IMR-90 (cell line): Measurements from ENCODE around the gene BSDC1. TPM values are rescaled to one million over a fixed set of nuclear protein-coding genes. Genes with fewer than 3 reads are reported as not detected.

ENCODE experiments used
- ATAC-seq: fragments of 200-7000 bp; cut with Tn5 transposase; 2 replicates; pipeline ENCODE4 v1.9.1; 2020; ENCODE audit warnings: low read depth, mild to moderate bottlenecking, moderate library complexity
- BruUV-seq: library from RNA; stranded (reverse); fragments of 400-500 nt; replicated peaks from 2 replicates; lab custom pipeline; 2021; lab: Mats Ljungman, UMichigan
- CTCF ChIA-PET: fragments of 300-600 bp; formaldehyde crosslinking; extraction: SDS; loops from one replicate; lab custom pipeline; 2021; ENCODE audit warnings: antibody characterized with exemption; lab: Yijun Ruan, JAX
- POLR2A ChIA-PET: fragments of 300-600 bp; sonication (Branson Sonifier 250); formaldehyde crosslinking; loops from one replicate; lab custom pipeline; 2022; ENCODE audit warnings: antibody characterized with exemption; ENCODE audit not compliant: unreplicated experiment; lab: Charles Lee
- DNase-seq: peaks from one replicate; pipeline ENCODE4 v3.0.0; 2013
- H2AFZ ChIP-seq: replicated peaks from 2 replicates; pipeline ENCODE3; 2013; ENCODE audit warnings: low read length, mild to moderate bottlenecking; ENCODE audit not compliant: poor library complexity
- H2AK5ac ChIP-seq: 2 replicates; pipeline ENCODE4 v1.6.1; 2013; ENCODE audit warnings: low read depth, low read length, inconsistent platforms
- H2AK9ac ChIP-seq: replicated peaks from 2 replicates; pipeline ENCODE3; 2013; ENCODE audit warnings: mild to moderate bottlenecking, low read depth, low read length, moderate library complexity; ENCODE audit not compliant: poor library complexity
- H2BK120ac ChIP-seq: 2 replicates; pipeline ENCODE4 v1.6.1; 2013; ENCODE audit warnings: low read depth, low read length, inconsistent platforms
- H2BK15ac ChIP-seq: 3 replicates; pipeline ENCODE4 v1.6.1; 2013; ENCODE audit warnings: low read depth, low read length, inconsistent platforms
- H2BK20ac ChIP-seq: 2 replicates; pipeline ENCODE4 v1.6.1; 2013; ENCODE audit warnings: low read depth, mild to moderate bottlenecking, inconsistent platforms, low read length, moderate library complexity
- H2BK5ac ChIP-seq: 2 replicates; pipeline ENCODE4 v1.6.1; 2013; ENCODE audit warnings: mild to moderate bottlenecking, low read depth, low read length, inconsistent platforms; ENCODE audit not compliant: poor library complexity, severe bottlenecking
- H3K14ac ChIP-seq: replicated peaks from 2 replicates; pipeline ENCODE4 v1.6.1; 2013; ENCODE audit warnings: low read depth, low read length, inconsistent platforms
- H3K18ac ChIP-seq: 2 replicates; pipeline ENCODE4 v1.6.1; 2013; ENCODE audit warnings: low read depth, low read length, control low read depth
- H3K23ac ChIP-seq: 2 replicates; pipeline ENCODE4 v1.6.1; 2013; ENCODE audit warnings: low read depth, low read length, inconsistent platforms
- H3K27ac ChIP-seq: 2 replicates; pipeline ENCODE4 v1.5.1; 2013; ENCODE audit warnings: mild to moderate bottlenecking, control low read depth, low read length; ENCODE audit not compliant: insufficient read depth
- H3K27me3 ChIP-seq: 2 replicates; pipeline ENCODE4 v1.6.1; 2013; ENCODE audit warnings: low read length; ENCODE audit not compliant: control insufficient read depth, insufficient read depth
- H3K36me3 ChIP-seq: 2 replicates; pipeline ENCODE4 v1.6.1; 2013; ENCODE audit warnings: low read length, mixed read lengths; ENCODE audit not compliant: control insufficient read depth, insufficient read depth
- H3K4ac ChIP-seq: 2 replicates; pipeline ENCODE4 v1.6.1; 2013; ENCODE audit warnings: low read depth, low read length, inconsistent platforms
- H3K4me1 ChIP-seq: 2 replicates; pipeline ENCODE4 v1.6.1; 2013; ENCODE audit warnings: low read length, mixed read lengths; ENCODE audit not compliant: control insufficient read depth, insufficient read depth
- H3K4me2 ChIP-seq: 2 replicates; pipeline ENCODE4 v1.6.1; 2013; ENCODE audit warnings: low read depth, mild to moderate bottlenecking, control low read depth, low read length, moderate library complexity
- H3K4me3 ChIP-seq: 2 replicates; pipeline ENCODE4 v1.5.1; 2013; ENCODE audit warnings: low read depth, mild to moderate bottlenecking, control low read depth, low read length, moderate library complexity; ENCODE audit not compliant: insufficient read depth
- H3K56ac ChIP-seq: 2 replicates; pipeline ENCODE4 v1.6.1; 2013; ENCODE audit warnings: low read length, inconsistent platforms; ENCODE audit not compliant: insufficient read depth; ENCODE audit errors: extremely low read depth
- H3K79me1 ChIP-seq, 2 experiments: 2 replicates each; pipeline ENCODE4 v1.6.1; 2013; ENCODE audit warnings: low read length in 2 of 2, inconsistent platforms in 1 of 2, low read depth in 1 of 2
- H3K9ac ChIP-seq: 2 replicates; pipeline ENCODE4 v1.6.1; 2013; ENCODE audit warnings: low read depth, low read length, control low read depth
- H3K9me1 ChIP-seq: 2 replicates; pipeline ENCODE4 v1.6.1; 2013; ENCODE audit warnings: low read length, inconsistent platforms; ENCODE audit not compliant: insufficient read depth
- H3K9me3 ChIP-seq: 2 replicates; pipeline ENCODE4 v1.6.1; 2013; ENCODE audit warnings: low read length; ENCODE audit not compliant: control insufficient read depth, insufficient read depth
- H4K20me1 ChIP-seq: 2 replicates; pipeline ENCODE4 v1.6.1; 2013; ENCODE audit warnings: low read length, inconsistent platforms; ENCODE audit not compliant: insufficient read depth
- H4K5ac ChIP-seq: 2 replicates; pipeline ENCODE4 v1.6.1; 2013; ENCODE audit warnings: mild to moderate bottlenecking, low read depth, low read length, control low read depth
- H4K8ac ChIP-seq, 2 experiments: 2 replicates each; pipeline ENCODE4 v1.6.1; 2013; ENCODE audit warnings: low read depth in 2 of 2, low read length in 2 of 2, control low read depth in 1 of 2, inconsistent platforms in 1 of 2
- H4K91ac ChIP-seq: 2 replicates; pipeline ENCODE4 v1.6.1; 2013; ENCODE audit warnings: low read depth, low read length, inconsistent platforms; ENCODE audit not compliant: insufficient read depth
- CTCF ChIP-seq: conservative IDR thresholded peaks from 2 replicates; pipeline ENCODE4 v1.5.1; 2012; ENCODE audit warnings: mild to moderate bottlenecking, low read depth, low read length, improper control_type of control experiment
- MAZ ChIP-seq: IDR thresholded peaks from 2 replicates; pipeline ENCODE4 v1.6.1; 2012; ENCODE audit warnings: low read depth, mild to moderate bottlenecking, low read length, improper control_type of control experiment, moderate library complexity, borderline replicate concordance
- WGBS, 2 experiments: methylation state at CpG; one replicate each; pipeline versions ENCODE4 v1.1.5 to v1.1.7; 2013; ENCODE audit warnings: missing lambda C conversion rate in 2 of 2; ENCODE audit not compliant: insufficient read length in 1 of 2; ENCODE audit errors: extremely low coverage in 2 of 2; 5-methylcytosine and 5-hydroxymethylcytosine counted together
- dilution Hi-C: fragments of 300-500 bp; cut with HindIII; formaldehyde crosslinking; loops from one replicate; pipeline ENCODE4 v1.14.3; 2018; ENCODE audit warnings: low sequenced_read_pairs; ENCODE audit not compliant: unreplicated experiment
- in situ Hi-C: fragments of 300-500 bp; cut with MboI; formaldehyde crosslinking; loops from 3 replicates; pipeline ENCODE4 v1.14.3; 2019; ENCODE audit warnings: low sequenced_read_pairs, inconsistent platforms, mixed read lengths
- intact Hi-C: fragments of 100-400 bp; cut with micrococcal nuclease; formaldehyde crosslinking; loops from 2 replicates; pipeline ENCODE4 v1.10.0; 2022
- polyA plus RNA-seq, 3 experiments: library from polyadenylated mRNA; depleted of rRNA; stranded (reverse); fragments of >200 nt; gene quantifications; 2 replicates each; pipeline ENCODE4 v1.2.3, GENCODE V29; 2012; ENCODE audit warnings: low replicate concordance in 1 of 3
- total RNA-seq: library from RNA; depleted of rRNA; stranded (reverse); fragments of >200 nt; gene quantifications from 2 replicates; pipeline ENCODE4 v1.2.3, GENCODE V29; 2012
- TF ChIP-seq, protein P1 (sequence below): fragments of 150-350 bp; IDR thresholded peaks from 2 replicates; pipeline ENCODE4 v1.6.1; 2016; ENCODE audit warnings: low read depth, mild to moderate bottlenecking, low read length, moderate library complexity, borderline replicate concordance

BSDC1 gene
- total and polyA plus RNA-seq, 2 of the 4 experiments (the other 2 are of a cell fraction), result 56.8 to 60.4 TPM

GRCh38 chr1:32331549-32331948 lies 62.7 kb downstream of the BSDC1 start:
- BruUV-seq, result no TSS peak
- Histone ChIP-seq H3K56ac (no peak overlapping the region), H4K8ac (no peak overlapping the region), H4K5ac (no peak overlapping the region), H3K9me3 (no peaks in the 10 kb centered on the region), H3K23ac (no peak overlapping the region), H3K36me3 (peaks cover 69% of the 10 kb centered on the region), H3K4ac (no peak overlapping the region), H3K9me1 (peaks cover 19% of the 10 kb centered on the region; the same call in 1 of the 2 replicates), H2BK15ac (no peak overlapping the region), H3K9ac (no peak overlapping the region), H3K18ac (no peak overlapping the region), H2BK5ac (no peak overlapping the region), H3K27ac (no peak overlapping the region), H2AK9ac (no peak overlapping the region), H3K14ac (no peak overlapping the region), H3K4me3 (no peak overlapping the region), H2BK20ac (no peak overlapping the region), H2AK5ac (no peak overlapping the region), H2AFZ (no peak overlapping the region), H3K4me1 (peaks cover 4% of the 10 kb centered on the region), H3K27me3 (no peaks in the 10 kb centered on the region), H4K91ac (no peak overlapping the region), H2BK120ac (no peak overlapping the region), H3K79me1 (peaks cover 19 to 73% of the 10 kb centered on the region in 2 experiments; a peak in 3 of 4 replicates), H3K4me2 (no peak overlapping the region), H4K20me1 (peaks cover 34% of the 10 kb centered on the region)
- TF ChIP-seq MAZ (no peak), CTCF (no peak)
- TF ChIP-seq, protein P1, sequence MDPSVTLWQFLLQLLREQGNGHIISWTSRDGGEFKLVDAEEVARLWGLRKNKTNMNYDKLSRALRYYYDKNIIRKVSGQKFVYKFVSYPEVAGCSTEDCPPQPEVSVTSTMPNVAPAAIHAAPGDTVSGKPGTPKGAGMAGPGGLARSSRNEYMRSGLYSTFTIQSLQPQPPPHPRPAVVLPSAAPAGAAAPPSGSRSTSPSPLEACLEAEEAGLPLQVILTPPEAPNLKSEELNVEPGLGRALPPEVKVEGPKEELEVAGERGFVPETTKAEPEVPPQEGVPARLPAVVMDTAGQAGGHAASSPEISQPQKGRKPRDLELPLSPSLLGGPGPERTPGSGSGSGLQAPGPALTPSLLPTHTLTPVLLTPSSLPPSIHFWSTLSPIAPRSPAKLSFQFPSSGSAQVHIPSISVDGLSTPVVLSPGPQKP, result no peak
- intact Hi-C loops, result loop anchor here (5.0 kb wide), 1 partner anchor 89 kb away; no protein-coding TSS in a partner anchor
- CTCF ChIA-PET, result no interaction called here
- DNase-seq (no peak), ATAC-seq (no peak)
- 92% methylated on average over 2 of the region's 12 CpGs; no CpG with 5 or more reads in 1 of the 2 experiments for WGBS, 2 experiments
- dilution Hi-C loops, result no loop called here
- in situ Hi-C loops, result no loop called here
- POLR2A ChIA-PET, result interaction anchor here (0.6 kb wide), 1 partner anchor 115 kb away, joined by 3 read pairs; no protein-coding TSS in a partner anchor
